ENCODE data around the gene ARF5.

The ARF5 gene

DNA sequence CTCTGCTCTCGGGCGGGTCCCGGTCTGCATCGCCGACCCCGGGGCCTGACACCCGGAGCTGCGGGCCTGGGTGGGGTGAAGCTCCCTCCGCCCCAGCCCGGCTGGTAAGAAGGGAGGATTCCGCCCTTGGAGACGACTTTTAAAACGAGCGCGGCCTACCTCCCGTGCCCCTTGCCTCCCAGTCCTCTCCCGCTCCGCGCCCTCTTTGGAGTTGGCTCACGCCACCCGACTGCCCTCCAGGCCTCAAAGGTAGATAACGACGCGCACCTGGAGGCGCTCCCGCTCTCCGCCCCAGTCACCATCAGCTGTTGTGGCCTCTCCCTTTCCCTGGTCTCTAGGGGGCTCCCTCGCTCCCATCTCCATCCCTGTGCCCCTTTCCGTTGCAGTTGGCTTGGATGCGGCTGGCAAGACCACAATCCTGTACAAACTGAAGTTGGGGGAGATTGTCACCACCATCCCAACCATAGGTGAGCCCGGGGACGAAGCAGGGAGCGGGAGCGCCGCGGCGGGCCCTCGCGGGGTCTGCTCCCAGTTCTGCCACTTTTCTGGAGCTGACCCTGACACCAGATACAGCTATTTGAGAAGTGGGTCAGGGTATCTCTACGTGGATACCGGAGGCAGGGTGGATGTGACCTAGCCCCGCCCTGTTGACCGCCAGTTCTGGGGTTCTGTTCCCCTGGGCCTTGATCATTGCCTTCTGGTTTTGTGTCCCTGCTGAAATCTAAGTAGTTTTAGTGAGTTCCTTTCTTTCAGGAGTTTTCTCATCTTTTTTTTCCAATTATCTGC lies 679 bp downstream of the ARF5 start:
- peak; percentile 73 for DNase-seq (ENCODE audit: low spot score)

GRCh38 chr7:127589896-127590295 lies 1.7 kb downstream of the ARF5 start:
- DNase-seq (ENCODE audit: low spot score), result no peak

- no peak for DNase-seq (ENCODE audit: low spot score)
These were observed 3.0 kb downstream of the ARF5 start for GRCh38 chr7:127591189-127591588.

DNA sequence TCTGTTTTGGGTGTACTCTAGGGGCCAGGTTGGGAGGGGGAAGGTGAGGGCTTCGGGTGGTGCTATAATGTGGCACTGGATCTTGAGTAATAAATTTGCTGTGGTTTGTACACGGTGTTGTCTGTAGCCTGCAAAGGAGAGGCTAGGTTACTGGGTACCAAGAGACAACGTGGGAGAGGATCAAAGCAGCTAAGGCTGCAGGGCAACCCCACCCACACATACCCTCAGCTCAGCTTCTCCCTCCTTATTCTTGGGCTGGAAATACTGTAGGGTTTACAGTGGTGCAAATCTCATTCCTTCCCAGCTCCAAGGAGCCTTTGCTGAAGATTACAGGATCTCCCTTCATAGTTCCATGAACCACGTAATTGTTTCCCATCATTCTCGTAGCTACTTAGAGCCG lies 3.4 kb downstream of the ARF5 start:
- DNase-seq (ENCODE audit: low spot score), result no peak

DNA sequence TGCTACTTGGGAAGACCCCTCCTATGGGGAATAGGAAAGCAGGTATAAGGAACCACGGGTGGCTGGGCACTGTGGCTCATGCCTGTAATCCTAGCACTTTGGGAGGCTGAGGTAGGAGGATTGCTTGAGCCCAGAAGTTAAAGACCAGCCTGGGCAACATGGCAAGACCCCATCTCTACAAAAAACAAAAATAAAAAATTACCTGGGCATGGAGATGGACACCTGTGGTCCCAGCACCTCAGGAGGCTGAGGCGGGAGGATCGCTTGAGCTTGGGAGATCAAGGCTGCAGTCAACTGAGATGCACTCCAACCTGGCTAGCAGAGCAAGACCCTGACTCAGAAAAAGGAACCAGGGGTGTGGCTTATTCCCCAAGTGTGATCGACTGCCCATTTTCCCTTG lies 4.3 kb downstream of the ARF5 start:
- no peak for DNase-seq (ENCODE audit: low spot score)

DNA sequence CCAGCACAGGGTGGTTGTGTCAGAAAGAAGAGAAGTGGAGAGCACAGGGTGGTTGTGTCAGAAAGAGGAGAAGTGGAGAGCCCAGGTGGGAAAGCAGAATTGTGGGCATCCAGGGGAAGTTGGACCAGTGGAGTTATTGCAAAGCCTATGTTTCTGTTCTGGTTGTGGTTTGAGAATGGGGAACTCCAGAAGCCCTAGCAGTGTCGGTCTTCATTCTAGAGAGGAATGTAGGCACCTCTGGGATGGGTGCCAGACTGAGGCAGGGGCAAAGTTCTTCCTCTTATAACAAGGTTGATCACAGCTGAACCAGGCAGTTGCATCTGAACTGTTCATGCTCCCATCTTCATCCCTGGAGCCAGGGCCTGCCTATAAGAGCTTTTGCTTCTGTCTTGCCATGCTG lies 6.3 kb downstream of the ARF5 start:
- no peak for DNase-seq (ENCODE audit: low spot score)

GRCh38 chr7:127595737-127596136 lies 7.5 kb downstream of the ARF5 start:
- no peak for DNase-seq (ENCODE audit: low spot score)

DNA sequence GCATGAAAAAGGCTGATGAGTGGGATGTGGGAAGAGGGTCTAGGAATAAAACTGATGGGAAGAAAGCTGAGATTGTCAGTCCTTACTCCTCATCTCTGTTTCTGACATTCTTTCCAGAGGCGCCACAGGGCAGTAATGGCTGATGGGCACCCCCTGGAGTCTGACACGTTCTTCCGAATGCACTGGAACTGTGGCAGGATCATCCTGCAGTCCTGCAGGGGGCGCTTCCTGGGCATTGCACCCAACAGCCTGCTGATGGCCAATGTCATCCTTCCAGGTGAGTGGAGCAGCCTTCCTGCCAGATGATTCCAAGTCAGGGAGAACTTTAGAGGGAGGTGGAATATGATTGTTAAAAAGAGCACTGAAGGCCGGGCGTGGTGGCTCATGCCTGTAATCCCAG lies 10.1 kb downstream of the ARF5 start:
- no peak for DNase-seq (ENCODE audit: low spot score)

DNA sequence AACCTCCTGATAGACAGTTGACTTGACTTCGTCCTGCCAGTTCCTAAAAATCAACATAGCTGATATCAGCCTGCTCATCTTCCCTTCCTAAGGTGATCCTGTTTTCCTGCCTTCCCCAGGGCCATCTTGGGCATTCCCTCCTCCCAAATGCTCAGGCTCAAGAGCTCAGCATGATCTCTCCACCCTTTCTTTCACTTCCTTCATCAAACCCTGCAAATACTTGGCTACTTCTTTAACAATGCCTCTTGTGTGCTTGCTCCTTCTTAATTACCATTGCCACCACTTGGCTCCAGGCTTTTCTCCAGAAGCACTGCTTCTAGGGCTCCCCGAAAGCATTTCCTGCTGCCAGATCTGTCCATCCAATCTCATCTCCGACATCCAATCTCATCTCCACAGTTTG lies 12.7 kb downstream of the ARF5 start:
- no peak for DNase-seq (ENCODE audit: low spot score)

DNA sequence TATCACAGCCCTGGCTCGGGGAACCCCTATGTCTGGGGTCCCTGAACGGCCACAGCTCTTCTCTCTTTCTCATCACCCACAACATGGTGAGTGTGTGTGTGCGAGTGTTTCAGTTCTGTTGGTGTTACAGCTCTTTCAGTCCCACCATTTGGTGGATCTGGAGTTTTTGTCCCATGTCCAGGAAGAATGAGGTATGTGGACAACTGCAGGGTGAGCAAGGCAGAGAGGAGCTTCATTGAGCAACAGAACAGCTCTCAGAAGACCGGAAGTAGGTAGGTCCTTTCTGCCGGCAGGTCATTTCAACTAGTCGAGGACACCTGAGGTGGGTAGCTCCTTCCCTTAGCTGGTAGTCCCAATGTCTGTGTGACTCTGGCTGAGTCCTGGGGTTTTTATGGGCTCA lies 20.2 kb downstream of the ARF5 start:
- DNase-seq (ENCODE audit: low spot score), result no peak

DNA sequence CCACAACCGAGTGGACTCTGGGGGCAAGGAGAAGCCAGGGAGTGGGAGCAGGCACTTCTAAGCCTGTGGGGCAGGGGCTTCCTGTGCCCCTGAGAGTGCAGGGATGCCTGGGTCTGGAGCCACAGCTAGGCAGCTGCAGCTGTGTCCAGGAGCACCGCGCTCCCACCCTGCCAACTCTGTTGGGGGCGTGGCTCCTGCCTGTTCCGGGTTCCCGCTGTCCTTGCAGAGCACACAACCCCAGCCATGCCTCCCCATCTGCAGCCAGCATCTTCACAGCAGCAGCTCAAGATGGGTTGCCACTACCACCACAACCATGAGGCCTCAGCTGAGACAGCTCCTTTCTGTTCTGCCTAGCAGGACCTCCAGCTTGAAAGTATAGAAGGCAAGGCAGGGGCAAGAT lies 21.1 kb downstream of the ARF5 start:
- DNase-seq (ENCODE audit: low spot score), result no peak

GRCh38 chr7:127612263-127612662 lies 24.1 kb downstream of the ARF5 start:
- DNase-seq (ENCODE audit: low spot score), result no peak

DNA sequence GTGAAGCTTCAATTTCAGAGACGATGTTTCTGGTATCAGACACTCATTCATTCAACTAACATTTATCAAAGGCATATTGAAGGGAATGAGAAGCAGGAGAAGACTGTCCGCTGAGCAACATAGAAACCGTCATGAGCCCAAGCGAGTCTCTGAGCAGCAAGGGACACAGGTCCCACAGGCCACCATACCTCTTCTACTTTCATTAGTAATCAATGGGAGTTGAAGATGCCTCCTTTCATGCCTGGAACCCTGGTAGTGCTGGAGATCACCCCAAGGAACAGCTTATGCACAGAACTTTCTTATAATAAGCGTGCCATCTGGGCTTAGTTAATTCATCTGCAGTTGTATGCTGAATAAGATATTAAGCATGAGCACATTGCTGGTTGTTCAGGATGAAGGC lies 28.5 kb downstream of the ARF5 start:
- DNase-seq (ENCODE audit: low spot score), result no peak

DNA sequence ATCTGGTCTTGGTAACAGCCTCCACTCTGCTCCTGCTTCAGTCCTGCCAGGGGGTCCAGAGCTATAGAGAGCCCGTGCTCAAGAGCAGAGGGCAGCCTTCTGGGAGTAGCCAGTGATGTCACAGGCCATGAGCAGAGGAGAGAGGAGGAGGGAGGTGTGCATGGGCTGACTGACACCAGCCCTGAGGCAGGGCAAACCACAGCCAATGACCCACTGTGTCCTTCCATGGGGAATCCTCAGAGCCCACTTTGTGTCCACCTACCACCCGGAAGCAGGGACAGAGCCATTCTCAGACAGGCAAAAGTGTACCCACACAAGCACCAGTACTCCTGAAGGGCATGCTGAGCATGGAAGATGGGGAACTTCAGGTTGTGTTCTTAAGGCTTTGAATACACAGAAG lies 29.8 kb downstream of the ARF5 start, which contains the start of gene PAX4:
Gene PAX4 (minus strand): TSS at position 101 of the 400 bp plus-strand sequence. CDS start 2,214 bp downstream, outside the sequence.
- DNase-seq (ENCODE audit: low spot score), result no peak

- no peak for DNase-seq (ENCODE audit: low spot score)
These were observed 30.6 kb downstream of the ARF5 start for GRCh38 chr7:127618775-127619174.

GRCh38 chr7:127619681-127620405 lies 31.6 kb downstream of the ARF5 start:
- no peak for DNase-seq (ENCODE audit: low spot score)

GRCh38 chr7:127620406-127621233 lies 32.4 kb downstream of the ARF5 start:
- no peak for DNase-seq (ENCODE audit: low spot score)

DNA sequence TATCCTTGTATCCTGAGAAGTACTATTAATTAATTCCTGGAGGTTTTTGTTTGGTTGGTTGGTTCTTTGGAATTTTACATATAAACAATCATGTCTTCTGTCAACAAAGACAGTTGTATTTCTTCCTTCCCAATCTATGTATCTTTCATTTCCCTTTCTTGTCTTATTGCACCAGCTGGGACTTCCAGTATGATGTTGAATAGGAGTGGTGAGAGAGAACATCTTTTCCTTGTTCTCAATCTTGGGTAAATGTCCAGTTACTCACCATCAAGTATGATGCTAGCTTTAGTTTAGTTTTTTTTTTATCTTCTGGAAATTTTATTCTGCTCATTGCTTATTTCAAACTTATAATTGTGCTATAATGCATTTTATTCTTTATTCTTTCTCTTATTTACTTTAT lies 37.1 kb downstream of the ARF5 start:
- DNase-seq (ENCODE audit: low spot score), result no peak

DNA sequence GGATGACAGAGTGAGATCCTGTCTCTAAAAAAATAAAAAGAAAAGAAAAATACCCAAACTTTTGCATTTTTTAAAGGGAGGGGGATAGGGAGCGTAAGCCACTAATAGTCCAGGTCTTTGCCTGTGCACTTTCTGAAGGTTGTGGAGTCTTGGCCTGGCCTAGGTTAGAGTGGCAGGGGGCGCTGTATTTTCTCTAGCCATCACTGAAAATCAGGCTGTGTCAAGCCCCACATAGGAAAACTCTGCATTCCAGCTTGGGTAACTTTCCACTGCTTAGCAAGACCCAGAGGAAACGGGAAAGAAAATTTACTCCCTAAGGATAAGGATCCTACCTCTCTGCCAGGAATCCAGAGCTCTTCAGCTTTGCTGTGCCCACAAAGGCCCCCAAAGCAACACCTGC lies 40.2 kb downstream of the ARF5 start:
- DNase-seq (ENCODE audit: low spot score), result no peak

DNA sequence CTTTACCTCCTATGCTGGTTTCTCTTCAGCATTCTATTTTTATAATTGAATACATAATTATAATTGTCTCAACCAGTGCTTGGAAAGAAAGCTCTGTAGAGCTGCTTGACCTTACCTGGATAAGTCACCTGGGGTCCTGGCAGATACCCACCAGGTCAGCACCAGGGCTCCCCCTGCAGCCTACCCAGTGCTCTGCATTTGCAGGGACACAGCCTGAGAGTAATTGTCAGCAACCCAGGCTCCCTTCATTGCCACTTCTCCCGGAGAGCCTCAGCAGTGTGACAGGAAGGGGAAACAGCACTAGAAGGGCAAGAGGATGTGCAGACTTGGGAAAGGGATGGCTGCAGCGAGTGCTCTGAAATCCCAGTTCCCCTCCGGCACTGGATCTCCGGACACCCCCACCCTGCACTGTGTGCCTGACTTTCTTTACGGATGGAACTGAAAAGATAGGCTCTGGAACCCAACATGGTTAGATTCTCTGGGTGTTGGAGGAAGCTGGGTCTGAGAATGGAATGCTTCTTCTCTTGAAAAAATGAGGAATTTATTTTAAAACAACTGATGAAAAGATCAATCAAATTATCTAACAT lies 41.1 kb downstream of the ARF5 start:
- DNase-seq (ENCODE audit: low spot score), result no peak

- peak; percentile 69 for DNase-seq (ENCODE audit: low spot score)
These were observed 44.2 kb downstream of the ARF5 start for GRCh38 chr7:127632276-127632910.

Measured in AG08396 (cell line).